HG02938 (cell line): ENCODE results near the gene SRSF12.
"Not testable (repeated sequence)": the region's sequence is repeated elsewhere in the genome, so short reads cannot be mapped to it uniquely, and the experiment has no call there.

ENCODE experiments used
- ATAC-seq: cut with Tn5 transposase; IDR thresholded peaks from one replicate; pipeline ENCODE4 v1.9.1; 2021; ENCODE audit warnings: mild to moderate bottlenecking, moderate library complexity; ENCODE audit not compliant: unreplicated experiment

SRSF12 gene

DNA sequence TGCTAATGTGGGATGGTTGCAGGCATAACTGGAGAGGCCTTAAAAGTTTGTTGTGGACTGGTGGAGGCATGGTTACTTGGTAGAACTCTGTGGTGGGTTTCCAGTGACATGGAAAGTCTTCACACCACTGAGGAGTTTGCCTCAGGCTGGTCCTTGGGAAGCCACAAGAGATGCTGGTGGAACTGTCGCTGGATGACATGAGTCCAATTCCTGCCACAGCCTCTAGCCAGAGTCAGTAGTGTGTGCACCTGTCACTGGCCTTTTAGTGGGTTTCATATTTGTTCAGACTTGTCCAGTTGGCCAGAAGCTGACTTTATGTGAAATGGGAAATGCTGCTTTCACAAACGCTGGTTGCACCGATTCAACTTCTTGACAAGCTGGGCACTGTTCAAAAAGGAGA, 13.7 kb upstream of the SRSF12 start:
- ATAC-seq: no peak

- ATAC-seq: not testable (repeated sequence)
Observed at GRCh38 chr6:89128256-89128671, 10.4 kb upstream of the SRSF12 start.

- ATAC-seq: no peak
Observed at GRCh38 chr6:89122625-89123024, 4.8 kb upstream of the SRSF12 start.

DNA sequence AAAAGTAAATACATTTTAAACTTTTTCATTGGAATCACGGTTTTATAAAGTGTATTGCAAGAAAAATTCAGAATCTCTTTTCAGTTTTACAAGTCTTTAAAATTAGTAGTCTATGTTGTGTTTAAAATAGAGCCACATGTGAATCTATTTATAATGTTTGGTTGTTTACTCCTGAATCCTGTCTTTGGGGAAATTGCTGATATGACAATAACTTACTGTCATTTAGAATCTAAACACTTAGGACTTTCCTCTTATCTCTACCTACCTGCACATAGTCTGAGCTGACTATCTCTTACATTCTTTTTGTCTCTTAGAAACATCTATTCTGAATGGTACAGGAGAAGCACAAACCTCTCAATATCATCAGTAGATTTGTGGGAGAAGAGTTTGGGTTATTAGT, 4.1 kb upstream of the SRSF12 start:
- no peak for ATAC-seq

DNA sequence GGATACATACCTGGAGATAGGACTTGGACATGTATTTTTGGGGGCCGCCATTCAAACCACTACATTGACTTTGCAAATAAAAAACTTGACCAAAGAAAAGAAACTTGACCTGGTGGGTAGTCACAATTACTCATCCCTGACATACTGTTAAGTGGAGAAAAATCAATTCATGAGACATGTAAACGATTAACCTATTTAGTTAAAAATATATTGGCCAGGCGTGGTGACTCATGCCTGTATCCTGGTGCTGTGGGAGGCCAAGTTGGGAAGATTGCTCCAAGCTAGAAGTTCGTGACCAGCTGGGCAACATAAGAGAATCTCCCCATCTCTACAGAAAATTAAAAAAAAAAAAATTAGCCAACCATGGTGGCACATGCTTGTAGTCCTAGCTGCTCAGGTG, 2.5 kb upstream of the SRSF12 start:
- no peak for ATAC-seq

DNA sequence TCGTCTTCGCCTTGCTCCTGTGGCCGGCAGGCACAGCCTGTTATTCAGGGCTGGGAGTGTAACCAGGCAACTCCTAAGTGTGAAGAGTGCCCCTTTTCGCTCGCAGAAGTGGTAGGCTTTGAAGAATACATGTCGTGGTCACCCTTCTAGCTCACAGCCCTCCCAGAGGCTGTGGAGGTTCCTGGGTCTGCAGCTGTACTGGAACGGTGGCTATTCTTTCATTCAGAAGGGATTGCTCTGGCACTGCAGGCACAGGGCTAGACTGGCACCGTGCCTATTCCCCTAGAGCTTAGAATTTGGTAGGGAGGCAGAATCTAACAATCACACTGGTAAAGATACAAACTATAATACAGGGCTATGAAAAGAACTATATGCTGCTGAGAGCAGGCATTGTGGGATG, 1.1 kb upstream of the SRSF12 start:
- ATAC-seq: no peak

- no peak for ATAC-seq
Observed at GRCh38 chr6:89116702-89117101, 1.2 kb downstream of the SRSF12 start.

DNA sequence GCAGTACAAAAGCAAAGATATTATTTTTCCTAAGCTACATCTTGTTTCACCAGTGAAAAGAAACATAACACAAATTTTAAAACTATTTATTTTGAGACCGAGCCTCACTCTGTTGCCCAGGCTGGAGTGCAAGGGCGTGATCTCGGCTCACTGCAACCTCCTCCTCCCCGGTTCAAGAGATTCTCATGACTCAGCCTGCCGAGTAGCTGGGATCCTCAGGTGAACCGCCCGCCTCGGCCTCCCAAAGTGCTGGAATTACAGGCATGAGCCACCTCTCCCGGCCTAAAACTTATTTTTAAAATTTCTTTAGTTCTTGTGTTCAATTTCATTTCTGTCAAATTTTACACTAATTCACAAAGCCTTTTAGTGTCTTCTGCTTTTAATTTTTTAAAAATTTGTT, 5.9 kb downstream of the SRSF12 start:
- ATAC-seq: no peak

DNA sequence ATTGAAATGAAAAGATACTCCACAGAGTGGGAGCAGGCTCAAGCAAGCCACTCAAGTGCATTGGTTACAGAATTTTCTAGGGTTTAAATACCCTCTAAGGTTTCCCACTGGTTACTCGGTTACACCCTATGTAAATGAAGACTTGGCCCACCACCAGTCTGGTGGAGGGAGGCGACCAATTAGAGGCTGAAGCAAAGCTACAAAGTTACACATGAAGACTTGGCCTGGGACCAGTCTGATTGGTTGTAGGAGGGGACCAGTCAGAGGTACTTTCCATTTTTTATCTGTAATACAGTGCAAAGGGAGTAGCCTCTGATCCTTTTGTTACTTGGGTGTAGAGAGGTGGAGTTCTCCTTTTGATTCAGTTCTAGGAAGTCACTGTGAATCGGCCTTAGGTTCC, 7.6 kb downstream of the SRSF12 start:
- ATAC-seq: no peak

GRCh38 chr6:89100114-89100513, 17.8 kb downstream of the SRSF12 start:
- ATAC-seq: no peak

DNA sequence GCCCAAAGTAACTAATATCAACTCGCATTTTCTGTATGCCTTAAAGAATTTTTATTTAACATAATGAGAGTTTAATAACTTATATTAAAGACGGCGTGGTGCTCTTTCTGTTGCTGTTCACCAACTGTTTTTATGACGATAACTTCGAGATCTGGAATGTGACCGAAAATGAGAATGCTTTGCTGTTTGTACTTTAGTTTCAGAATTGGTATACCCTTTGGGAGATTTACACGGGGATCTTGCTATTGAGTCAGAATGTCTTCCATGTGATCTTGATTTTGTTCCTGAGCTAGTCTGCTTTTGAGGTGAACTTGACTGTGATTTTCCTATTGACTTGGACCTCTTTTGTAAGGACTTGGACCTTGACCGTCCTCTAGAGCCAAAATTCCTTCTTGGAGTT, 19.4 kb downstream of the SRSF12 start:
- ATAC-seq: no peak

GRCh38 chr6:89087881-89088280, 30.0 kb downstream of the SRSF12 start:
- ATAC-seq: no peak

DNA sequence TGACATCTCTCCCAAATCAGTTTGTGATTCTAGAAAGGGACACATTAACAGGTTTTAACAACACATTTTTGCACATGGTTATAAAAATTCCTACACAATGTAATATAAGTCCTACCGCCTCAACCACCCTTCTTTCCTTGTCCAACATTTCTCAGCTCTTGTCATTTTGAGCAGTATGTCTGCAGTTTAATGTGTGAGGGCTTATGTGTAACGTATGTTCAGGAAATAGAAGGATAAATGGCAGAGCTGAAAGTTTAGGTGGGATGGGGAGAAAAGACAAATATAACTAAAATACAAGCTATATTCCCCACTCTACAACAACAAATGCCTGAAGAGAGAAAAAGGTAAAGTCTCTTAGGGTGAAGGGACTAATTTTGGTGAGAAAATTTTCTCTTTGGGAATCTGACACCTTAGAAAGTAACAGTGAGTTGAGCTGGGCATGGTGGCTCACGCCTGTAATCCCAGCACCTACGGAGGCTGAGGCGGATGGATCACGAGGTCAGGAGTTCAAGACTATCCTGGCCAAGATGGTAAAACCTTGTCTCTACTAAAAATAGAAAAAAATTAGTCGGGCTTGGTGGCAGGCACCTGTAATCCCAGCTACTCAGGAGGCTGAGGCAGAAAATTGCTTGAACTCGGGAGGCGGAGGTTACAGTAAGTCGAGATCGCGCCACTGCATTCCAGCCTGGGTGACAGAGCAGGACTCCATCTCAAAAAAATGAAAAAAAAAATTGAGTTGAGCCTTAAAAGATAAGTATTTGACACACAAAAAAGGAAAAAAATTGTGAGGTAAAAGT, 32.3 kb downstream of the SRSF12 start:
- no peak for ATAC-seq

GRCh38 chr6:89084954-89085353, 32.9 kb downstream of the SRSF12 start:
- ATAC-seq: no peak

DNA sequence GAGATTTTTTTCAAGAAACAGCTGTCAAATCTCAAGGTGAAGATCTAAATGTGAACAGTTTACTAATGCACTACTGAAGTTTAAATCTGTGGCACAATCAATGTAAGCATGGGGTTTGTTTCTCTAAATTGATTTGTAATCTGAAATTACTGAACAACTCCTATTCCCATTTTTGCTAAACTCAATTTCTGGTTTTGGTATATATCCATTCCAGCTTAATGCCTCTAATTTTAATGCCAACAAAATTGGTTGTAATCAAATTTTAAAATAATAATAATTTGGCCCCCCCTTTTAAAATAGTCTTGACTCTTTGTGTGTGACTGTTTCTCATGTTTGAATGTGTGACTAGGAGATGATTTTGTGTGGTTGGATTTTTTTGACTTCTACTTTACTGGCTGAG, 33.3 kb downstream of the SRSF12 start:
- no peak for ATAC-seq

DNA sequence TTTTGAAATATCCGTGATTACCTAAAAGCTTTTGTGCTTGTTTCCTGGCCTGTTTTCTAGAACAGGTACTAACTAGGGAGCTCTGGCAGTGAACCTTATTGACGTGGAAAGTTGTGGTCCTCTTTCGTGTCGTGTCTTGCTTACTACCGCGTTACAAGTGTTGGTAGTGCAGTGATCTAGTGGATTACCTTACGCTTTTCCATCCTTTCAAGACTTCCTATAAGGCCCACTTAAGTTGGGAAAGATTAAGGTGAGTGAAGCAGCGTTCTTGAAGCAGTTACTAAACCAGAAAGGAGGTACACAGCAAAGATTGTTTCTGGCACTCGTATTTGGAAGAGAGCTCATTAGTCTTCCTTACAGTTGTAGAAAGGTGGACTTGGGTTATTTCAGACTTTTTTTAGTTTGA, 35.4 kb downstream of the SRSF12 start:
- no peak for ATAC-seq

DNA sequence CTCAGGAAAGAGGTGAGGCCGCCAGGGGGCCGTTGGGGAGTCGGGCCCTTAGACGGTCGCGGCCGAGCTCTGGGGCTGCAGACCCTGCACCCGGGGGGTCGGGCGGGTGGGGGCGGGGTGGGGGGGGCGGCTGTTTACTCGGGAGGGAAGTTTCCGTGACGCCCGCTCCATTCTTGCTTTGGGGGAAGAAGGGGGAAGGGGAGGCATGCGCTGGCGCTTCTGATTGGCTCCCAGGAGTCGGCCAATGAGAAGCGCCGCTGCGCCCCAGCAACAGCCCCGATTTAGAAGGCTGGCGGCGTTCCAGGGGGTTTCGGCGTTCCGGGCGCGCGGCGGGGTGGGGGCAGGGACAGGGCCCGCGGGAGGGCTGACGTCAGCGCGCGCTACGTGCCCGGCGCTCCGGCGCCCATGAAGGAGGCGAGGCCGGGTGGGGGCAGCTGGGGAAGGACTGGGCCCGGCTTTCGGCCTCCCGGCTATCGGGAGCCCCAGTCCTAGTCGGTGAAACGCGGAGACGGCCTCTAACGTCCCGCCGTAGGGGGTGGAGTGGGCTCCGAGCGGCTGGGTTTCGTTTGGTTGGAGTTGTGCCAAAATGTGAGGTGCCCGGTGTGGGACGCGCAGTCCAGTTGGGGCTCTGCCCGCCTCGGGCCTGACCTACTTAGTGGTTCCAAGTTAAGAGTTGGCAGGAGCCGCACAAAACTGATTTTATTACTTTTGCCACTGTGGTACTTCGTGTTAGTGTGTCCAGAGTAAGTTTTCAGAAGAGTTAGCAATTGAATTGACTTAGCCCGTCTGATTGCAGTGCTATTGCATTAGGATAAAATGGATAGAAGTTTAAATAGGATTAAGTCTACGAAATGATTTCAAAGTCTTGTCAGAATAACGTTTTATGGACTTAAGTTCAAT, 36.2 kb downstream of the SRSF12 start:
- peak; percentile 41 for ATAC-seq

DNA sequence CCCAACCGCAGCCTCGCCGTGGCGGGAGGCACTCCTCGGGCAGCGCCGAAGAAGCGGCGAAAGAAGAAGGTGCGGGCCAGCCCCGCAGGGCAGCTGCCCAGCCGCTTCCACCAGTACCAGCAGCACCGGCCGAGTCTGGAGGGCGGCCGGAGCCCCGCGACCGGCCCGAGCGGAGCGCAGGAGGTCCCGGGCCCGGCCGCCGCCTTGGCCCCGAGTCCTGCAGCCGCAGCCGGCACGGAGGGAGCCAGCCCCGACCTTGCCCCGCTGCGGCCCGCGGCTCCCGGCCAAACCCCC, 36.8 kb downstream of the SRSF12 start:
- ATAC-seq: peak; percentile 9

DNA sequence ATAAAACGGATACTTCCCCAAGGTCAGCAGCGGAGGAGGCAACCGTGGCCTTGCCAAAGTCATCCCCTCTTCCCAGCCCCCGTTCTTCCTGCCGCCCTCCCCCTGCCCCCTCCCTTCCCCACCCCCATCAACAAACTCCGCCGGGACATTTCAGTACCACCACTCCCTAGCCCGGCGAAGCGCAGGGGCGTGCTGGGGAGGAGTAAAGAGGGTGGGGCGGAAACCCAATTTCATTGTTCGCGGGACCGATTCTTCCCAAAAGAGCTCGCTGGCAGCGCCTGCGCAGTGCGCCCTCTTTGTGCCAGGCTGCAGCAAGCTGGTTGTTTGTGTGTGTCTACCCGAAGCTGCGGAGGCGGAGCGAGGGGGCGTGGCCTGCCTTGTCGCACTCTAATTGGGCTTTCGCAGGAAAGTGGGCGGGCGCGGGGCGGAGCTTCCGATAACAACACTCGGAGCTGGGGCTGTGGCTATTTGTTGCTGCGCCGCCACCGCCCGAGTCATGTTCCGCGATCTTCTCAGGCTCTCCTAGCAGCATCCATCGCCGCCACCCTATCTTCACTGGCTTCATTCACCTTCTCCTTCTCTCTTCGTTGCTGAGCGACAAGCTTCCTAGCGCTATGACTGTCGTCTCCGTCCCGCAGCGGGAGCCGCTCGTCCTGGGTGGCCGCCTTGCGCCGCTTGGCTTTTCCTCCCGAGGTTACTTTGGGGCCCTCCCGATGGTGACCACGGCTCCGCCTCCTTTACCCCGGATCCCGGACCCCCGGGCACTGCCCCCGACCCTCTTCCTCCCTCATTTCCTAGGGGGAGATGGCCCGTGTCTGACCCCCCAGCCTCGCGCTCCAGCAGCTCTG, 37.4 kb downstream of the SRSF12 start, which contains the start of gene PNRC1:
TSS of gene PNRC1 (plus strand) at position 471 of the 848 bp plus-strand sequence. CDS start at position 615, 144 bp downstream.
- peak; percentile 74 for ATAC-seq

- peak; percentile 1 for ATAC-seq
Observed at GRCh38 chr6:89079511-89080234, 38.2 kb downstream of the SRSF12 start.

- ATAC-seq: no peak
Observed at GRCh38 chr6:89073840-89074239, 44.0 kb downstream of the SRSF12 start.
